ENCODE measurements around the gene ZNF771. TPM values are rescaled to one million over a fixed set of nuclear protein-coding genes. Genes with fewer than 3 reads are reported as not detected.
"Not testable (repeated sequence)": the region's sequence is repeated elsewhere in the genome, so short reads cannot be mapped to it uniquely, and the experiment has no call there.

ZNF771 gene
- total RNA-seq, 1 donor from 2014 or later: 9.0 TPM

GRCh38 chr16:30429678-30430427 lies 22.4 kb downstream of the ZNF771 start, which contains the start of gene DCTPP1:
Gene DCTPP1, minus strand, starts transcription at chr16:30430030. Its CDS starts 50 bp downstream, at chr16:30429980.
- DNase-seq (ENCODE audit: low spot score in 2 of 2) (peak; percentile 82 to 93), FAIRE-seq (peak; percentile 36)

- DNase-seq (ENCODE audit: low spot score in 2 of 2): no peak
- FAIRE-seq: no peak
Measured at GRCh38 chr16:30430428-30430970, 23.1 kb downstream of the ZNF771 start.

GRCh38 chr16:30434852-30435251 lies 27.4 kb downstream of the ZNF771 start:
- no peak for FAIRE-seq
- DNase-seq (ENCODE audit: low spot score in 2 of 2): no peak

DNA sequence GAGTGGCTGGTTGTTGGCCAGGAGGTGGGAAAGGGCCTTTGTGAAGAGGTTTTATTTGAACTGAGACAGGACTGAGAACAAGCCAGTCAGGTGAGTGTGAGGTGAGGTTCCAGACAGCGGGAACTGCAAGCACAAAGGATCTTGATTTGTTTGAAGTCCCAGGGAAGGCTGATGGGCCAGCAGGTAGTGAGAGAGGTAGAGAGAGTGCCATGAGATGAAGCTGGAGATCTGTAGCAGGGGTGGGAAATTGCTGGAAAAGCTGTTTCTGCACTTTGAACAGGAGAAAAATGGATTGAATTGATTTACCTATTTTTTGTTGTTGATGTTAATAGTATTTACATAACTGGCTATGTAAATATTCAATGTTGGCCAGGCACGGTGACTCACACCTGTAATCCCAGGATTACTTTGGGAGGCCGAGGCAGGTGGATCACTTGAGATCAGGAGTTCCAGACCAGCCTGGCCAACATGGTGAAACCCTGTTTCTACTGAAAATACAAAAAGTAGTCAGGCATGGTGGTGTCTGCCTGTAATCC lies 30.2 kb downstream of the ZNF771 start:
- FAIRE-seq: no peak
- no peak for DNase-seq (ENCODE audit: low spot score in 2 of 2)

GRCh38 chr16:30438835-30439234 lies 31.4 kb downstream of the ZNF771 start:
- DNase-seq (ENCODE audit: low spot score in 2 of 2) (no peak), FAIRE-seq (no peak)

GRCh38 chr16:30439720-30440348 lies 32.4 kb downstream of the ZNF771 start:
- FAIRE-seq (no peak), DNase-seq (ENCODE audit: low spot score in 2 of 2) (no peak)

- no peak for FAIRE-seq
- DNase-seq (ENCODE audit: low spot score in 2 of 2): no peak
Measured at GRCh38 chr16:30443631-30444030, 36.2 kb downstream of the ZNF771 start.

- DNase-seq (ENCODE audit: low spot score in 2 of 2) (no peak), FAIRE-seq (no peak)
Measured at GRCh38 chr16:30444231-30445148, 37.1 kb downstream of the ZNF771 start.

- FAIRE-seq (no peak), DNase-seq (ENCODE audit: low spot score in 2 of 2) (no peak)
Measured at GRCh38 chr16:30445149-30445407, 37.7 kb downstream of the ZNF771 start.

DNA sequence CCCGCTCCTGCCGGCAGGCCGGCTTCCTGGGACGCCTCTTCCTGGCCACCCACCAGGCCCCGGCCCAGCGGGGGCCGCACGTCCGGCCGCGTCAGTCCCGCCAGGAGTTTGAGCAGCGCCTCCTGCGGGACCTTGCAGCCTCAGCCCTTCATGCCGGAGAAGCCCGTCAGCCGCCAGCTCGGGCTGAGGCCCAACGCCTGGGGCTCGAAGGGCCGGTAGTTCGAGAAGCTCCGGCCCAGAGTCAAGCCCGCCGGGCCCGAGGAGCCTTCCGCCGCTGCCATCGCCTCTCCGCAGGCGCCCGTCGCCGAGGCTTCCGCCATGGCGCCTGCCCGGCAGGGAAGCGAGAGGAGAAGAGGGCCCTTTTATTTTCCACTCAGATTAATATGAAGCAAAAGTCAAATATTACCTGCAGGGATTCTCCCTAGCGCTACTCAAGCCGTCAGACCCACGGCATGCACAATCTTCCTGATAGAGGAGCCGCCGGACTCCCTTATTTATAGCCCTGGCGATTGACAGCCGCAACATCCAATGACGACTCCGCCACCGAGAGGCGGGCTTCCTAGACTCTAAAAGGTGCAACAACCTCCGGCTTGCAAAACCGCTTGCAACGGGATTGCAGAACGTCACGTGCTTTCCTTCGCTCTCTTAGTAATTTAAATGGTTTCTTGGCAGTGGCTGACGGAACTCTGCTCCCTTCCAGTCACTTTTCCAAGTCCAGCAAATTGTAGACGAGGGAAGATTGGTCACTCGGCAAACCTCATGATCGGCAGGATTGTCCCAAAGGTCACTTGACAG lies 38.2 kb downstream of the ZNF771 start, which contains the start of gene SEPHS2:
Gene SEPHS2, minus strand, starts transcription at position 467 of the 795 bp plus-strand sequence. Its CDS starts 147 bp downstream, at position 320.
- FAIRE-seq: no peak

GRCh38 chr16:30446203-30446595 lies 38.8 kb downstream of the ZNF771 start:
- no peak for FAIRE-seq
- no peak for DNase-seq (ENCODE audit: low spot score in 2 of 2)

More for the DNA sequence above, 38.2 kb downstream of the ZNF771 start, which contains the start of gene SEPHS2:
- peak; percentile 90 to 91 for DNase-seq (ENCODE audit: low spot score in 2 of 2)

- DNase-seq (ENCODE audit: low spot score in 2 of 2) (no peak), FAIRE-seq (no peak)
Measured at GRCh38 chr16:30447512-30448226, 40.3 kb downstream of the ZNF771 start.

DNA sequence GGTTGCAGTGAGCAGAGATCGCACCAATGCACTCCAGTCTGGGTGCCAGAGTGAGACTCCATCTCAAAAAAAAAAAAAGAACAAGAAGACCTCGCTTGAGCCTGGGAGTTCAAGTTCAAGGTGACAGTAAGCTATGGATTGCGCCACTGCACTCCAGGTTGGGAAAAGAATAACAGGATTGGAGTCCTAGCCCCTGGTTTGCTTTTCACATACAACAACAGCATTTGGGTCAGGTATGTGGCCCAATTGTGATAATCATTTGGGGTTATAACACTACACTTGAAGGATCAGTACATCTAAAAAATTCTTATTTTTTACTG lies 41.7 kb downstream of the ZNF771 start:
- no peak for DNase-seq (ENCODE audit: low spot score in 2 of 2)
- FAIRE-seq: no peak

DNA sequence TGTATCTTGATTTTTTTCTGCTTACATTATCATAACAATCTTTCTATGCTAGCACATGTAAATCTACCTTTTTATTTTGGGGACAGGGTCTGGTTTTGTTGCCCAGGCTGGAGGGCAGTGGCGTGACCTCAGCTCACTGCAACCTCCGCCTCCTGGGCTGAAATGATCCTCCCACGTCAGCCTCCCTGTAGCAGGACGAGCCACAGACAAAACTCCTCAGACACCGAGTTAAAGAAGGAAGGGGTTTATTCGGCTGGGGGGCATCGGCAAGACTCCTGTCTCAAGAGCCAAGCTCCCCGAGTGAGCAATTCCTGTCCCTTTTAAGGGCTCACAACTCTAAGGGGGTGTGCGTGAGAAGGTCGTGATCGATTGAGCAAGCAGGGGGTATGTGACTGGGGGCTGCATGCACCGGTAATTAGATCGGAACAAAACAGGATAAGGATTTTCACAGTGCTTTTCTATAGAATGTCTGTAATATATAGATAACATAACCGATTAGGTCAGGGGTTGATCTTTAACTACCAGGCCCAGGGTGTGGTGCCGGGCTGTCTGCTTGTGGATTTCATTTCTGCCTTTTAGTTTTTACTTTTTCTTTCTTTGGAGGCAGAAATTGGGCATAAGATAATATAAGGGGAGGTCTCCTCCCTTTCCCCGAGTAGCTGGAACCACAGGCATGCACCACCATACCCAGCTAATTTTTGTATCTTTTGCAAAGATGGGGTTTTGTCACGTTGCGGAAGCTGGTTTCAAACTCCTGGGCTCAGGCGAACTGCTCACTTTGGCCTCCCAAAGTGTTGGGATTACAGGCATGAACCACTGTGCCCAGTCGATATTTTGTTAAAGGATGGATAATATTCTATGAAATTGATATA lies 45.5 kb downstream of the ZNF771 start:
- DNase-seq (ENCODE audit: low spot score in 2 of 2); FAIRE-seq: not testable (repeated sequence)

- no peak for FAIRE-seq
- DNase-seq (ENCODE audit: low spot score in 2 of 2): no peak
Measured at GRCh38 chr16:30456302-30456701, 48.9 kb downstream of the ZNF771 start.

DNA sequence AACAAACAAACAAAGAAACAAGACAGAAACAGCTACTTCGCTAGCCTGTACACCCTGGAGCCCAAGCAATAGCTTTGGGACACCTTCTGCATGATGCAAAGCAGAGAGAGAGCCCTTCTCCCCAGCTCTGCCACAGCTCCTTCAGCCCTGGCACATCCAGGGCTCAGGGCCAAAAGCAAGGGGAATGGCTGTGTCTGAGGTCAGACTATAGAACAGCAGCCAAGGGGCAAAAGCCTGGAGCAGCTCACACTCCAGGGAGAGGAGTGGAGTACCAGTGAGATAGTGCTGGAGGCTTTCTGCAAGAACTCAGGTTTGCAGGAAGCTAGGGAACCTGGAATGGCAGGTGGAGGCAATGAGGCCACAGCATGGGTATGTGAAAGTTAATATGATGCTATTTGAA lies 49.9 kb downstream of the ZNF771 start:
- no peak for DNase-seq (ENCODE audit: low spot score in 2 of 2)
- FAIRE-seq: no peak

DNA sequence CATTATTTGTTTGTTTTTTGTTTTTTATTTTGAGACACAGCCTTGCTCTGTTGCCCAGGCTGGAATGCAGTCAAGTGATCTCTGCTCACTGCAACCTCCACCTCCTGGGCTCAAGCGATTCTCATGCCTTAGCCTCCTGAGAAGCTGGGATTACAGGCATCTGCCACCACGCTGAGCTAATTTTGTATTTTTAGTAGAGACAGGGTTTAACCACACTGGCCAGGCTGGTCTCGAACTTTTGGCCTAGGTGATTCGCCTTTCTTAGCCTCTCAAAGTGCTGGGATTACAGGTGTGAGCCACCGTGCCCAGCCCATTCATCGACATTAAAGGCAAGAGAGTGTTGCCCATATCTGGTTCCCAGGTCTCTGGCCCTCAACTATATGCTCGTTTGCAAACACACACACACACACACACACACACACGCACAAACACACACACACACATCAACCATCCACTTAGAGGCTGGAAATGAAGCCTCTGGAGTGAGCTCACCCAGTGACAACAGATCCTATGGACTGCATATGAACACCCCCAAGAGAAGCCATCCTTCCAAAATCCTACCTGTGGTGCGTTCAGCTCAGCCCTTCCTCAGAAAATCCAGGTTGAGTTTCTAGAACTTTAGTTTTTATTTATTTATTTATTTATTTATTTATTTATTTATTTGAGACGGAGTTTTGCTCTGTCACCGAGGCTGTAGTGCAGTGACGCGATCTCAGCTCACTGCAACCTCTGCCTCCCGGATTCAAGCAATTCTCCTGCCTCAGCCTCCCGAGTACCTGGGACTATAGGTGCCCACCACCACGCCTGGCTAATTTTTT lies 50.5 kb downstream of the ZNF771 start:
- DNase-seq (ENCODE audit: low spot score in 2 of 2): no peak
- no peak for FAIRE-seq
